GM21381 (cell line): ENCODE data around the gene KIF3A.

ENCODE experiments used
- ATAC-seq: cut with Tn5 transposase; IDR thresholded peaks from one replicate; pipeline ENCODE4 v1.9.1; 2021; ENCODE audit warnings: mild to moderate bottlenecking, moderate library complexity; ENCODE audit not compliant: unreplicated experiment

KIF3A gene

GRCh38 chr5:132754947-132755346 lies 17.6 kb upstream of the KIF3A start:
- no peak for ATAC-seq

GRCh38 chr5:132754111-132754510 lies 16.8 kb upstream of the KIF3A start:
- ATAC-seq = no peak

GRCh38 chr5:132753135-132753987 lies 16.0 kb upstream of the KIF3A start:
- no peak for ATAC-seq

- ATAC-seq = no peak
These were observed 15.3 kb upstream of the KIF3A start for GRCh38 chr5:132752581-132753125.

- no peak for ATAC-seq
These were observed 14.7 kb upstream of the KIF3A start for GRCh38 chr5:132751971-132752580.

- no peak for ATAC-seq
These were observed 14.1 kb upstream of the KIF3A start for GRCh38 chr5:132751444-132751843.

- peak; percentile 38 for ATAC-seq
These were observed 13.3 kb upstream of the KIF3A start for GRCh38 chr5:132750471-132751230.

GRCh38 chr5:132749506-132749905 lies 12.2 kb upstream of the KIF3A start:
- no peak for ATAC-seq

GRCh38 chr5:132748522-132749000 lies 11.2 kb upstream of the KIF3A start:
- no peak for ATAC-seq

GRCh38 chr5:132747616-132748440 lies 10.5 kb upstream of the KIF3A start:
- peak; percentile 7 for ATAC-seq

- ATAC-seq = peak; percentile 37
These were observed 9.7 kb upstream of the KIF3A start, which contains the start of gene CCNI2 for GRCh38 chr5:132746954-132747615. TSS of gene CCNI2 (plus strand) at chr5:132747426. CDS start at chr5:132747496, 70 bp downstream.

- no peak for ATAC-seq
These were observed 9.2 kb upstream of the KIF3A start for GRCh38 chr5:132746592-132746953.

GRCh38 chr5:132744659-132745058 lies 7.3 kb upstream of the KIF3A start:
- ATAC-seq = no peak

GRCh38 chr5:132742626-132743025 lies 5.3 kb upstream of the KIF3A start:
- ATAC-seq = no peak

GRCh38 chr5:132742158-132742557 lies 4.8 kb upstream of the KIF3A start:
- ATAC-seq = no peak

- ATAC-seq = no peak
These were observed 1.9 kb upstream of the KIF3A start for GRCh38 chr5:132739232-132739631.

- ATAC-seq = no peak
These were observed 786 bp upstream of the KIF3A start for GRCh38 chr5:132737982-132738681.

GRCh38 chr5:132734687-132735086 lies 2.7 kb downstream of the KIF3A start:
- no peak for ATAC-seq

- no peak for ATAC-seq
These were observed 3.7 kb downstream of the KIF3A start for GRCh38 chr5:132733499-132734148.
